Duodenal mucosa (tissue), 2 donors: ENCODE measurements around the gene KLF18.

ENCODE experiments used
- H3K27ac ChIP-seq: one replicate; pipeline ENCODE4 v1.7.0; 2013; ENCODE audit warnings: low read depth, low read length
- H3K27me3 ChIP-seq, 2 donors: one replicate each; pipeline ENCODE4 v1.7.0; 2013; ENCODE audit warnings: low read length in 2 of 2, control low read depth in 1 of 2; ENCODE audit not compliant: insufficient read depth in 2 of 2, control insufficient read depth in 1 of 2
- H3K36me3 ChIP-seq, 2 donors: one replicate each; pipeline ENCODE4 v1.7.0; 2013; ENCODE audit warnings: low read length in 2 of 2, control low read depth in 1 of 2; ENCODE audit not compliant: insufficient read depth in 2 of 2, control insufficient read depth in 1 of 2
- H3K4me1 ChIP-seq, 2 donors: one replicate each; pipeline ENCODE4 v1.7.0; 2013; ENCODE audit warnings: low read length in 2 of 2, control low read depth in 1 of 2; ENCODE audit not compliant: insufficient read depth in 2 of 2, control insufficient read depth in 1 of 2
- H3K4me3 ChIP-seq, 2 donors: one replicate each; pipeline ENCODE4 v1.7.0; 2013; ENCODE audit warnings: low read length in 2 of 2, low read depth in 1 of 2
- H3K9ac ChIP-seq, 2 donors: one replicate each; pipeline ENCODE4 v1.7.0; 2013; ENCODE audit warnings: low read length in 2 of 2, low read depth in 1 of 2
- H3K9me3 ChIP-seq, 2 donors: one replicate each; pipeline ENCODE4 v1.7.0; 2013; ENCODE audit warnings: low read length in 2 of 2, control low read depth in 1 of 2; ENCODE audit not compliant: control insufficient read depth in 1 of 2

Gene KLF18

DNA sequence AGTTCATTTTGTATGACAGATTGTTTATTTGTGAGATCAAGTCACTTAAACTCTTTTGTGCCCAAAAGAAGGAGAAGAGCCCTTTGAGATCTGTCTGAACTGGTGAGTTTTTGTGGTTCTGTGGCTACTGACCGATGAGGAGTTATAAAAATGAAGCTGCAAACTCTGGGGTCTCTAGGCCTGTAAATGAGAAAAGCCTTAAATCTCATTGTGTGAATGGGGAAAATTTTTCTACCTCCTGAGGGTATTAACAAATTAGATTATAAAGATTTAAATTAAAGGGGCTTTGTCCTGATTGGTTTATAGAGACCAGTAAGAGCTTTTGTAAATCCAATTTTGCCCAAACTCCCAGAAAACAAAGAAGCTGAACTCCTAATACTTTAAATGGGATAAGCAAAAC, 32.5 kb downstream of the KLF18 start:
- no peaks in the 10 kb centered on the region for H3K9me3 ChIP-seq
- H3K4me3 ChIP-seq = no peak overlapping the region
- peaks cover 0 to 4% of the 10 kb centered on the region in 2 donors for H3K27me3 ChIP-seq
- H3K4me1 ChIP-seq = no peaks in the 10 kb centered on the region
- no peak overlapping the region for H3K27ac ChIP-seq
- H3K36me3 ChIP-seq = no peaks in the 10 kb centered on the region
- H3K9ac ChIP-seq = no peak overlapping the region

DNA sequence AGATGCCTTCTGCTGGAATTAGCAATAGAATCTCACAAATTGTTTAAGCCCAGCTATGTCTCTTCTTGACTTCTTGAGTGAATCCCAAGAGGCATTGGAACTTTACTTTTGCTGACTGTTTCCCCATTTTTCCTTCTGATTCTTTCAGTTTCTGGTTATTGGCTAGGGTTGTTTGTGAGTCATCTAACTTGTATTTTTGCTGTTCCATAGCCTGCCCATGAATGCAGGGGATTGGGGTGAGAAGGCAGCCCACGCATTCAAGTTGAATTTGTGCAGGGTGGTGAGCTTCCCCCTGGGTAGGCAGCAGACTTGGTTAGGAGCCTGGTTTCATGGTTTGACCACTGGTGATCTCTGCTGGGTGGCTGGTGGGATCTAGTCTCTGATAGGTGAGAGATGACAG, 33.2 kb downstream of the KLF18 start:
- no peaks in the 10 kb centered on the region for H3K4me1 ChIP-seq
- no peak overlapping the region for H3K4me3 ChIP-seq
- H3K27me3 ChIP-seq = peaks cover 0 to 4% of the 10 kb centered on the region in 2 donors
- H3K9me3 ChIP-seq = no peaks in the 10 kb centered on the region
- H3K27ac ChIP-seq = no peak overlapping the region
- H3K9ac ChIP-seq = no peak overlapping the region
- no peaks in the 10 kb centered on the region for H3K36me3 ChIP-seq

DNA sequence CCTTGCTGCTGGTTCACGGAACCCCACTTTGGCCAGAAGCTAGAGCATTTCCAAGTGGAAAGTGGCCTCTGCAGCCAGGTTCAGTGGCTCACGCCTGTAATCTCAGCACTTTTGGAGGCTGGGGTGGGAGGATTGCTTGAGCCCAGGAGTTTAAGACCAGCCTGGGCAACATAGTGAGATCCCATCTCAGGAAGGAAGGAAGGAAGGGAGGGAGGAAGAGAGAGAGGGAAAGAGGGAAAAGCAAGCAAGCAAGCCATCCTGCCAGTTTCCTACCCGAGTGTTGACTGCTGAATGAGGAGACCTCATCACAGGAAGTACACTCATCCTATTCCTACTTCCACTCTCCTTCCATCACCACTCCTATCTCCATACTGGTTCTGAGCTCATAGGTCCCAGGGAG, 35.6 kb downstream of the KLF18 start:
- H3K36me3 ChIP-seq = no peaks in the 10 kb centered on the region
- no peak overlapping the region for H3K9ac ChIP-seq
- no peak overlapping the region for H3K4me3 ChIP-seq
- H3K27me3 ChIP-seq = peaks cover 0 to 4% of the 10 kb centered on the region in 2 donors
- no peak overlapping the region for H3K27ac ChIP-seq
- H3K9me3 ChIP-seq = no peaks in the 10 kb centered on the region
- no peaks in the 10 kb centered on the region for H3K4me1 ChIP-seq

DNA sequence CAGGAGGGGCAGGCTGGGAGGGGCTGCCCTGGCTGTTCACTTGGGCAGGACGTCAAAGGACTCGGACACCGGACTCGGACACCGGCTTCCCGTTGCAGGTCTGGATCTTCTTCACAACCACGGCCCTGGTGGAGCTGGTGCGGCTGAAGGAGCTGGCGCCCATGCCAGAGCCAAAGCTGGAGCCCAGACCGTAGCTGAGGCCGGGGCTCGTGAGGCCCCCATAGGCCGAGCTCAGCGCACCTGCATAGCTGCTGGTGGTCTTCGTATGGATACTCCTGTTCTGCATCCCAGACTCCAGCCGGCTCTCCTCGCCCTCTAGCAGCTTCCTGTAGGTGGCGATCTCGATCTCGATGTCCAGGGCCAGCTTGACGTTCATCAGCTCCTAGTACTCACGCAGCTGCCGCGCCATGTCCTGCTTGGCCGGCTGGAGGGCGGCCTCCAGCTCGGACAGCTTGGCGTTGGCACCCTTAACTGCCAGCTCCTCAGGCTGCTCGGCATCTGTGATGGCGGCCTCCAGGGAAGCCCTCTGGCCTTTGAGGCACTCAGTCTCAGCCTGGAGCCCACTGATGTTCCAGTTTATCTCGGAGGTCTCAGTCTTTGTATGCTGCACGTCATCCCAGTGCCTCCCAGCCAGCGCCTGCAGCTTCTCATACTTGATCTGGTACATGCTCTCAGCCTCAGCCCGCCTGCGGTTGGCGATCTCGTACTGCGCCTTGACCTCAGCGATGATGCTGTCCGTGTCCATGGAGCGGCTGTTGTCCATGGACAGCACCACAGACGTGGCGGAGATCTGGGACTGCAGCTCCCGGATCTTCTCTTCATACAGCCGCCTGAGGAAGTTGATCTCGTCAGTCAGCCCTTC, 37.9 kb downstream of the KLF18 start:
- no peak overlapping the region for H3K4me3 ChIP-seq
- no peaks in the 10 kb centered on the region for H3K36me3 ChIP-seq
- H3K27ac ChIP-seq = no peak overlapping the region
- H3K9ac ChIP-seq = no peak overlapping the region
- no peaks in the 10 kb centered on the region for H3K9me3 ChIP-seq
- no peaks in the 10 kb centered on the region for H3K4me1 ChIP-seq
- peaks cover 0 to 4% of the 10 kb centered on the region in 2 donors for H3K27me3 ChIP-seq

DNA sequence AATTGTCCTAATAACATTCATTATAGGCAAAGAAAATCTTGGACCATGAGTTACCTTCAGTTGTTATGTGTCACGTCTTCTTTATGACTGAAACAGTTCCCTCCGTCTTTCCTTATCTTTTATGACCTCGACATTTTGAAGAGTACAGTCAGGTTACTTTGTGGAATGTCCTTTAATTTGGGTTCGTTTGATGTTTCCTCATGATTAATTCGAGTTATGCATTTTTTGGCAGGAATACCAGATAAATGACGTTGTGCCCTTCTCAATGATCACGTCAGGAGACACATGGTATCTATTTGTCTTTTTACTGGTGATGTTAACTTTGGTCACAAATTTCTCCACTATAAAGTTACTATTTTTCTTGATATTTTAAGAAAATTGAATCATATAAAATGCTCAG, 40.1 kb downstream of the KLF18 start:
- Histone ChIP-seq H3K9me3 (no peaks in the 10 kb centered on the region), H3K27ac (no peak overlapping the region), H3K27me3 (no peaks in the 10 kb centered on the region), H3K9ac (no peak overlapping the region), H3K4me1 (no peaks in the 10 kb centered on the region), H3K4me3 (no peak overlapping the region), H3K36me3 (no peaks in the 10 kb centered on the region)

DNA sequence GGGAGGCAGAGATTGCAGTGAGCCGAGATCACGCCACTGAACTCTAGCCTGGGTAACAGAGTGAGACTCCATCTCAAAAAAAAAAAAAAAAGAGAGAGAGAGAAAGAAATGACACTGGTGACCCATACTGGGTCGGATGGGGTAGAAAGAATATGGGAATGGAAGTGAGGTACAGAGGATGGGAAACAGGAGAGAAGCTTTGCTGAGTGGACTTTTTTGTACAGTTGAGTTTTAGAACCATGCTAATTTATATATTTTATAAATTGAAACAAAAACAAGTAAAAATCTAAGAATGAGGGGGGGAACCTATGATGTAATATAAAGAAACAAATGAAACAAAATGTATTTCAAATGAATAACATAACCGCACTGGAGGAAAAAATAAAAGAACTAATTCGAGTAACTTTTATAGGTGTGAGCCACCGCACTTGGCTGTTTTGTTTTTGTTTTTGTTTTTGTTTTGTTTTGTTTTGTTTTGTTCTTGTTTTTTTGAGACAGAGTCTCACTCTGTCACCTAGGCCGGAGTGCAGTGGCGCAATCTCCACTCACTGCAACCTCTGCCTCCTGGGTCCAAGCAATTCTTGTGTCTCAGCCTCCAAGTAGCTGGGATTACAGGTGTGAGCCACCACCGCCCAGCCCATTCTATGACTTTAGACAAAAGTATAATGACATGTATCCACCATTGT, 41.1 kb downstream of the KLF18 start:
- H3K4me3 ChIP-seq = no peak overlapping the region
- no peaks in the 10 kb centered on the region for H3K4me1 ChIP-seq
- H3K9me3 ChIP-seq = no peaks in the 10 kb centered on the region
- H3K36me3 ChIP-seq = no peaks in the 10 kb centered on the region
- H3K9ac ChIP-seq = no peak overlapping the region
- H3K27me3 ChIP-seq = no peaks in the 10 kb centered on the region
- no peak overlapping the region for H3K27ac ChIP-seq

DNA sequence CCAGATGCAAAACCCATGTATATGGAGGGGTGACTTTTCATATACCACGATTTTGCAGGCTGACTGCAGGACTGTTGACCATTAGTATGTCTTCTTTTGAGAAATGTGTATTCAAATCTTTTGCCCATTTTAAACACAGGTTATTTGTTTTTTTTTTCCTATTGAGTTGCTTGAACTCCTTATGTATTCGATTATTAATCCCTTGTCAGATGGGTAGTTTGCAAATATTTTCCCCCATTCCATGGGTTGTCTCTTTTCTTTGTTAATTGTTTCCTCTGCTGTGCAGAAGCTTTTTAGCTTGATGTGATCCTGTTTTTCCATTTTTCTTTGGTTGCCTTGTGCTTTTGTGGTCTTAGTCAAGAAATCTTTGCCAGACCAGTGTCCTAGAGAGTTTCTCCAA, 47.4 kb downstream of the KLF18 start:
- Histone ChIP-seq H3K27ac (no peak overlapping the region), H3K36me3 (no peaks in the 10 kb centered on the region), H3K27me3 (no peaks in the 10 kb centered on the region), H3K4me1 (no peaks in the 10 kb centered on the region), H3K4me3 (no peak overlapping the region), H3K9ac (no peak overlapping the region), H3K9me3 (no peaks in the 10 kb centered on the region)

DNA sequence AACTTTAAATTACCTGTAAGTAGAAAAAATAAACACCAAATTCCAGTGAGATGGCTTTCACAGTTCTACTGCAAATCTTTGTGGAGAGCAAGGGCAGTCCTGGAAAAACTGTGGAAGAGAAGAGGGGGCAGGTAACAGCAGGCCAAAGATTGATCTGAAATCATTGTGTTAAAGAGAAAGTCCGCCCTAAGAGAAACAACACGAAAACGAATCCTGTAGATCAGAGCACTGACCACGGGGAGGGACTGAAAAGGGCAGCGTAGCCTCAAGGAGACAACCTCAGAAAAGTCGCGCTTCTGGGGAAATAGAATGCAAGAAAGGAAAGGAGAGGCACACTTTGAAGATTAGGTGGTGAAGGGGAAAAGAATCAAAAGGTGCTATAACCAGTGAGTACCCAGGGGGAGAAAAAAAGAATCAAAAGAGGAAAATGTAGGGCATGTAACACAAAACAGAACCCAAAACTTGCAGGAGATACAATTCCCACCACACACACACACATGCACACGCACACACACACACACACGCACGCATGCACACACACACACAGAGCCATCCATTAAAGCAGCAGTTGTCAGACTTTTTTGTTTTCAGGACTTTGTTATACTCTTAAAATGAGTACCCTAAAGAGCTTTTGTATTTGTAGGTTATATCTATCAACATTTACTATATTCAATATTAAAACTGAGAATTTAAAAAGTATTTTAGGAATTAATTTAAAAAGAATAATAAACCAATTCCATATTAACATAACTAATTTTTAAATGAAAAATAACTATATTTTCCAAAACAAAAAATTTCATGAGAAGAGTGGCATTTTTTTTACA, 50.8 kb downstream of the KLF18 start:
- H3K9ac ChIP-seq = no peak overlapping the region
- no peaks in the 10 kb centered on the region for H3K9me3 ChIP-seq
- H3K4me3 ChIP-seq = no peak overlapping the region
- H3K4me1 ChIP-seq = no peaks in the 10 kb centered on the region
- no peak overlapping the region for H3K27ac ChIP-seq
- H3K36me3 ChIP-seq = no peaks in the 10 kb centered on the region
- H3K27me3 ChIP-seq = no peaks in the 10 kb centered on the region

DNA sequence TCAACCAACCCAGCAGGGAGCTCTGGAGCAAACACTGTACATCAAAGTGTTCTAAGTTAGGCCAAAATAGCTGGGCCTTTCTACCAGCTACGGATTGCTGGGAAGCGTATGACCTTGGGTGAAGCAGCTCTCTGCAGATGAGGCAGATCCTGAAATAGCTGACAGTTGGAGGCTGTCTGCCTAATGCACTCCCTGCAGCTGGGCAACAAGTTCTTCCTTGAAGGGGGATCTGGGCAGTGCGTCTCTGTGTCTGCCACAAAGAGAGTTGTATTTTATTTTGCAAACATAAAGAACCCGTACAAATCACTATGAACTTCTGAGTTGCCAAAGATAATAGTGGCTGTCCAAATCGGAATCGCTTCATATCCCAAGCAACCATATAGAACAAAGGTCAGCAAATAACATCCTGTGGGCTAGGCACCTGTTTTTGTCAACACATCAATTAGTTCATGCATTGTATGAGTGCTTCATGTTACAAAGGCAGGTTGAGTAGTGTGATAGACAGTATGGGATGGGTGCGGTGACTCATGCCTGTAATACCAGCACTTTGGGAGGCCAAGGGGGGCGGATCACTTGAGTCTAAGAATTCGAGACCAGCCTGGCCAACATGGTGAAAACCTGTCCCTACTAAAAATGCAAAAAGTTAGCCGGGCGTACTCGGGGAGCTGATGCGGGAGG, 51.9 kb downstream of the KLF18 start:
- Histone ChIP-seq H3K9me3 (no peaks in the 10 kb centered on the region), H3K36me3 (no peaks in the 10 kb centered on the region), H3K4me3 (no peak overlapping the region), H3K27me3 (no peaks in the 10 kb centered on the region), H3K27ac (no peak overlapping the region), H3K4me1 (no peaks in the 10 kb centered on the region), H3K9ac (no peak overlapping the region)
